CD4-positive, alpha-beta memory T cell (primary cell): ENCODE measurements around the gene ENO1. TPM values are rescaled to one million over a fixed set of nuclear protein-coding genes. Genes with fewer than 3 reads are reported as not detected.
"Not testable (repeated sequence)": the region's sequence is repeated elsewhere in the genome, so short reads cannot be mapped to it uniquely, and the experiment has no call there.

ENCODE experiments used
- CTCF ChIA-PET: fragments of 350-600 bp; sonication (Branson Sonifier 250); formaldehyde crosslinking; loops from one replicate; lab custom pipeline; 2021; ENCODE audit warnings: inconsistent platforms; ENCODE audit not compliant: partially characterized antibody; lab: Charles Lee
- POLR2A ChIA-PET: fragments of 350-600 bp; sonication (Branson Sonifier 250); formaldehyde crosslinking; loops from one replicate; lab custom pipeline; 2021; ENCODE audit not compliant: partially characterized antibody; lab: Charles Lee
- DNase-seq, 5 donors: peaks; one replicate each; pipeline versions ENCODE4 v3.0.0 to v3.0.0-alpha.2; 2020 to 2022; ENCODE audit warnings: mixed read lengths in 1 of 5
- H3K27ac ChIP-seq: one replicate; pipeline ENCODE4 v1.7.0; 2013; ENCODE audit warnings: low read depth, low read length
- H3K27me3 ChIP-seq: 2 replicates; pipeline ENCODE4 v1.7.0; 2013; ENCODE audit warnings: mild to moderate bottlenecking, low read length, moderate library complexity; ENCODE audit not compliant: insufficient read depth
- H3K36me3 ChIP-seq: 2 replicates; pipeline ENCODE4 v1.7.0; 2013; ENCODE audit warnings: mild to moderate bottlenecking, low read length, moderate library complexity; ENCODE audit not compliant: insufficient read depth
- H3K4me1 ChIP-seq: 2 replicates; pipeline ENCODE4 v1.7.0; 2013; ENCODE audit warnings: mild to moderate bottlenecking, low read length, moderate library complexity; ENCODE audit not compliant: insufficient read depth
- H3K4me3 ChIP-seq, 2 donors: one replicate each; pipeline ENCODE4 v1.7.0; 2013; ENCODE audit warnings: low read length in 2 of 2, mild to moderate bottlenecking in 1 of 2
- H3K9me3 ChIP-seq, 2 donors: one replicate each; pipeline ENCODE4 v1.7.0; 2013; ENCODE audit warnings: low read length in 2 of 2, control low read depth in 1 of 2; ENCODE audit not compliant: control insufficient read depth in 1 of 2
- H3K27ac Mint-ChIP-seq, 7 donors: one replicate each; pipeline ENCODE4 v1.8.0; 2020 to 2021; ENCODE audit warnings: mixed read lengths in 7 of 7, mild to moderate bottlenecking in 6 of 7, inconsistent platforms in 3 of 7, moderate library complexity in 3 of 7
- H3K27me3 Mint-ChIP-seq, 2 donors: one replicate each; pipeline ENCODE4 v1.8.0; 2020 to 2021; ENCODE audit warnings: mixed read lengths in 2 of 2
- H3K36me3 Mint-ChIP-seq, 2 donors: one replicate each; pipeline ENCODE4 v1.8.0; 2020 to 2021; ENCODE audit warnings: mixed read lengths in 2 of 2, inconsistent platforms in 1 of 2, mild to moderate bottlenecking in 1 of 2
- H3K4me1 Mint-ChIP-seq, 4 donors: one replicate each; pipeline ENCODE4 v1.8.0; 2020 to 2021; ENCODE audit warnings: mixed read lengths in 4 of 4, mild to moderate bottlenecking in 1 of 4
- H3K4me3 Mint-ChIP-seq, 8 donors: one replicate each; pipeline ENCODE4 v1.8.0; 2020 to 2021; ENCODE audit warnings: mixed read lengths in 8 of 8, mild to moderate bottlenecking in 7 of 8, moderate library complexity in 6 of 8, inconsistent platforms in 3 of 8
- H3K9me3 Mint-ChIP-seq, 8 donors: one replicate each; pipeline ENCODE4 v1.8.0; 2020 to 2021; ENCODE audit warnings: mixed read lengths in 8 of 8, mild to moderate bottlenecking in 5 of 8, inconsistent platforms in 3 of 8, moderate library complexity in 1 of 8
- intact Hi-C: fragments of 100-400 bp; cut with micrococcal nuclease; formaldehyde crosslinking; loops from one replicate; pipeline ENCODE4 v1.15.1; 2023
- polyA plus RNA-seq, 2 donors: library from polyadenylated mRNA; unstranded; fragments of 300-500 nt; fragmentation: Illumina TruSeq; gene quantifications; one replicate each; pipeline ENCODE4 v1.2.3, GENCODE V29; 2021
- total RNA-seq, 2 experiments: library from RNA; stranded (reverse); gene quantifications; one replicate each; pipeline ENCODE4 v1.2.3, GENCODE V29; 2021

The ENO1 gene
- total and polyA plus RNA-seq, 4 experiments from 2014 or later: 291 to 1,157 (median 688) TPM

DNA sequence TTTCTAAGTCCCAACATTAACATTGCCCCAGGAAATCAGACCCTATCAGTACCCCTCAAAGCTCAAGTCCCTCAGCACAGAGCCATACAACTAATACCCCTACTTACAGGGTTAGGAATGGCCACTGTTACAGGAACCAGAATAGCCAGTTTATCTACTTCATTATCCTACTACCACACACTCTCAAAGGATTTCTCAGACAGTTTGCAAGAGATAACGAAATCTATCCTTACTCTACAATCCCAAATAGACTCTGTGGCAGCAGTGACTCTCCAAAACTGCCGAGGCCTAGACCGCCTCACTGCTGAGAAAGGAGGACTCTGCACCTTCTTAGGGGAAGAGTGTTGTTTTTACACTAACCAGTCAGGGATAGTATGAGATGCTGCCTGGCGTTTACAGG, 19.0 kb upstream of the ENO1 start:
- CTCF ChIA-PET: interaction anchor here (1.0 kb wide), 1 partner anchor 36 kb away, joined by 3 read pairs; no protein-coding TSS in a partner anchor
- H3K4me1 Mint-ChIP-seq: peaks cover 7 to 28% (median 18%) of the 10 kb centered on the region in 4 donors
- H3K27ac ChIP-seq, H3K4me3 Mint-ChIP-seq, H3K4me3 ChIP-seq, H3K27me3 ChIP-seq, H3K9me3 ChIP-seq, intact Hi-C loops, H3K27me3 Mint-ChIP-seq, H3K36me3 ChIP-seq, H3K27ac Mint-ChIP-seq, H3K9me3 Mint-ChIP-seq, DNase-seq, H3K36me3 Mint-ChIP-seq, POLR2A ChIA-PET: not testable (repeated sequence)
- H3K4me1 ChIP-seq: peaks cover 24% of the 10 kb centered on the region

DNA sequence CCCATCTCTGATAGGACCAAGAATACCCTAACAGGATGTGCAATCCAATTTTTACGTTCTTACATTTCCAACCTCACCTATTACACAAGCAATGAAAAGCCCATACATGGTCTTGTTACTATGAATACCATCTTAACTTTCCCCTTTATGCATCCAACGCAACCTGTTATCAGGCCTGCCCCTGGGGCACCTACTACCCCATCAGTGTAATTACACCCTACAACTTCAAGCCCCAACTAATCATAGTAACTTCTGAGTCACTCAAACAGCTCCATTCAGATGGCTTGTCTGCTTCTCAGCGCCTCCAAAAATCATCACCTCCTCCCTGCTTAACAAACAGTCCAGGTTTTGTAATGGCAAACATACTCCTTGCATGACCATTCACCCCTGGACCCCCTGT, 18.3 kb upstream of the ENO1 start:
- H3K4me3 ChIP-seq, intact Hi-C loops, H3K4me3 Mint-ChIP-seq, H3K27me3 Mint-ChIP-seq, POLR2A ChIA-PET, H3K27ac Mint-ChIP-seq, H3K9me3 ChIP-seq, DNase-seq, H3K27me3 ChIP-seq, H3K27ac ChIP-seq, CTCF ChIA-PET, H3K9me3 Mint-ChIP-seq, H3K36me3 ChIP-seq, H3K36me3 Mint-ChIP-seq: not testable (repeated sequence)
- H3K4me1 ChIP-seq: peaks cover 24% of the 10 kb centered on the region
- peaks cover 7 to 27% (median 18%) of the 10 kb centered on the region in 4 donors for H3K4me1 Mint-ChIP-seq

DNA sequence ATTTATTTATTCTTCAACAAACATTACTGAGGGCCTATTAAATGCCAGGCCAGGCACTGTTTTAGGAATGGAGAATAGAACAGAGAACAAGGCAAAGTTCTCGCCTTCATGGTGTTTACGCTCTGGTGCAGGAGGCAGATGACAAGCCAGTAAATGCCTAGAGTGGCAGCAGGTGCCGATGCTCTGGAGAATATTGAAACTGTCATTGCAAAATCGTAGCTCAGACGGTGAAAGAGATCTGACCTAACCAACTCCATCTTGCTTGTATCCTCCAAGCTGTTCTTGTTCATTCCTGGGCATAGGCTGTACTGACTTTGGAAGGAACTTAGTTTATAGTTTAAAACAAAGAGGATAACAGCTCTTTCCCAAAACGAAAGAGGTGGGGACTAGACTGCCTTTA, 13.5 kb upstream of the ENO1 start:
- Histone ChIP-seq H3K4me1 (no peaks in the 10 kb centered on the region), H3K9me3 (no peaks in the 10 kb centered on the region), H3K36me3 (no peaks in the 10 kb centered on the region), H3K27ac (no peak overlapping the region), H3K27me3 (no peaks in the 10 kb centered on the region), H3K4me3 (no peak overlapping the region)
- Mint-ChIP-seq H3K4me3 (no peak overlapping the region), H3K27me3 (no peaks in the 10 kb centered on the region), H3K27ac (no peak overlapping the region), H3K9me3 (no peaks in the 10 kb centered on the region), H3K36me3 (no peaks in the 10 kb centered on the region), H3K4me1 (no peaks in the 10 kb centered on the region)
- intact Hi-C loops: no loop called here
- DNase-seq: no peak
- ChIA-PET CTCF (interaction anchor here (1.5 to 2.0 kb wide), 2 partner anchors 43 to 97 kb away, joined by 3 to 10 read pairs; no protein-coding TSS in a partner anchor), POLR2A (no interaction called here)

DNA sequence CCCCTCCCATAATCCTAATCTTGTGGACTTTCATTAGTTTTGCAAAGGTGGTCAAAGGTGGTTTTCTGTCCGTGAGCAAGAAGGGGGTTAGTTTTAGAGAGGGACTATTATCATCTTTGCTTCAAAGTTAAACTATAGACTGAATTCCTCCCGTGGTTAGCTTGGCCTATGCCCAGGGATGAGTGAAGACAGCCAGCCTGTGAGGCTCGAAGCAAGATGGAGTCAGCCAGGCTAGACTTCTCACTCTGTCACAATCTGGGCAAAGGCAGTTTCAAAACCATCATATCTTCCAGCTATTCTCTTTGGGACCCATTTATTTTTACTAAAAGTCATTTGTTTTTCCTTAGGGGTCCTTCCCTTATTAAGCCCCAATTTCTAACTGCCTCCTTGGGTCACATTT, 12.9 kb upstream of the ENO1 start:
- Histone ChIP-seq H3K4me3 (no peak overlapping the region), H3K27me3 (no peaks in the 10 kb centered on the region), H3K4me1 (no peaks in the 10 kb centered on the region), H3K9me3 (no peaks in the 10 kb centered on the region), H3K27ac (no peak overlapping the region), H3K36me3 (no peaks in the 10 kb centered on the region)
- Mint-ChIP-seq H3K9me3 (no peaks in the 10 kb centered on the region), H3K36me3 (no peaks in the 10 kb centered on the region), H3K27ac (no peak overlapping the region), H3K27me3 (no peaks in the 10 kb centered on the region), H3K4me1 (no peaks in the 10 kb centered on the region), H3K4me3 (no peak overlapping the region)
- intact Hi-C loops: no loop called here
- CTCF ChIA-PET: interaction anchor here (1.5 to 2.0 kb wide), 2 partner anchors 42 to 98 kb away, joined by 3 to 10 read pairs; no protein-coding TSS in a partner anchor
- DNase-seq: no peak
- POLR2A ChIA-PET: no interaction called here

- Mint-ChIP-seq H3K36me3 (no peaks in the 10 kb centered on the region), H3K27me3 (no peaks in the 10 kb centered on the region), H3K27ac (no peak overlapping the region), H3K9me3 (no peaks in the 10 kb centered on the region), H3K4me1 (no peaks in the 10 kb centered on the region), H3K4me3 (no peak overlapping the region)
- Histone ChIP-seq H3K4me3 (no peak overlapping the region), H3K36me3 (no peaks in the 10 kb centered on the region), H3K27me3 (no peaks in the 10 kb centered on the region), H3K27ac (no peak overlapping the region), H3K4me1 (no peaks in the 10 kb centered on the region), H3K9me3 (no peaks in the 10 kb centered on the region)
- ChIA-PET CTCF (no interaction called here), POLR2A (no interaction called here)
- intact Hi-C loops: no loop called here
- DNase-seq: no peak
Observed at GRCh38 chr1:8889925-8890785, 11.7 kb upstream of the ENO1 start.

DNA sequence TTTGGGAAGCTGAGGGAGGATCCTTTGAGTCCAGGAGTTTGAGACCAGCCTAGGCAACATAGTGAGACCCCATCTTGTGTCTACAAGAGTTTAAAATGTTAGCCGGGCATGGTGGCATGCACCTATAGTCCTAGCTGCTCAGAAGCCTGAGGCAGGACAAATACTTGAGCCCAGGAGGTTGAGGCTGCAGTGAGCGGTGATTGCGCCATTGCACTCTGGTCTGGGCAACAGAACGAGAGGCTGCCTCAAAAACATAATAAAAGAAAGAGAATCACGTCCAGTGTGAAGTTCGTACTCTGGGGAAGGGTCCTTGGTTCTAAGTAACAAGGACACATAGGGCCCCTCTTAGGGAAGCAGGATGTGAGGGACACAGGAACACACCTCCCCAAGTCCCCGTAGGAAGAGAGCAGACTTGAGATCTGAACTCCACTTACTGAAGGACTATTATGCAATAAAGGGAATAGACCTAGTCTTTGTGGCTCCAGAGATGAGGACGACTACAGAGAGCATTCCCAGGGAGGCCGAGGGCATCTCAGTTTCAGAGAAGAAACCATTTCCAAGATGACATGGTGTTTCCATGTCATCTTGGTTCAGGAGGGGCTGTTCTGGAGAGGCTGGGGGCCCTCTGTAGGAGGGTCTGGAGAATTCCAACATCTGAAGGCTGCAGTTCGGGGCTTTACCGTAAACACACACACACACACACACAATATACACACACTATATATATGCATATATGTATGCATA, 10.8 kb upstream of the ENO1 start:
- ChIA-PET CTCF (interaction anchor here (1.2 kb wide), 1 partner anchor 11 kb away, joined by 3 read pairs; no protein-coding TSS in a partner anchor), POLR2A (no interaction called here)
- Histone ChIP-seq H3K27ac (no peak overlapping the region), H3K4me3 (no peak overlapping the region), H3K36me3 (no peaks in the 10 kb centered on the region), H3K27me3 (no peaks in the 10 kb centered on the region), H3K4me1 (no peaks in the 10 kb centered on the region), H3K9me3 (no peaks in the 10 kb centered on the region)
- DNase-seq: no peak
- no peak overlapping the region for H3K4me3 Mint-ChIP-seq
- no peaks in the 10 kb centered on the region for H3K27me3 Mint-ChIP-seq
- H3K4me1 Mint-ChIP-seq: no peaks in the 10 kb centered on the region
- H3K36me3 Mint-ChIP-seq: no peaks in the 10 kb centered on the region
- H3K27ac Mint-ChIP-seq: no peak overlapping the region
- intact Hi-C loops: no loop called here
- no peaks in the 10 kb centered on the region for H3K9me3 Mint-ChIP-seq

GRCh38 chr1:8886589-8886988, 8.1 kb upstream of the ENO1 start:
- DNase-seq: no peak
- H3K36me3 Mint-ChIP-seq: no peaks in the 10 kb centered on the region
- H3K4me3 Mint-ChIP-seq: no peak overlapping the region
- Histone ChIP-seq H3K9me3 (no peaks in the 10 kb centered on the region), H3K36me3 (no peaks in the 10 kb centered on the region), H3K27me3 (no peaks in the 10 kb centered on the region), H3K27ac (no peak overlapping the region), H3K4me3 (no peak overlapping the region), H3K4me1 (no peaks in the 10 kb centered on the region)
- no peaks in the 10 kb centered on the region for H3K27me3 Mint-ChIP-seq
- no peaks in the 10 kb centered on the region for H3K9me3 Mint-ChIP-seq
- intact Hi-C loops: no loop called here
- H3K27ac Mint-ChIP-seq: no peak overlapping the region
- ChIA-PET POLR2A (interaction anchor here (0.7 kb wide), 1 partner anchor 12 kb away, joined by 3 read pairs; no protein-coding TSS in a partner anchor), CTCF (interaction anchor here (1.6 to 2.2 kb wide), 2 partner anchors 21 to 27 kb away, joined by 7 to 8 read pairs; no protein-coding TSS in a partner anchor)
- no peaks in the 10 kb centered on the region for H3K4me1 Mint-ChIP-seq
